GM08714 (cell line): Measurements from ENCODE around the gene PSEN1.

Source experiments
- H3K4me3 ChIP-seq: fragments of 200-500 bp; sonication (Bioruptor generic); 2 replicates; pipeline ENCODE4 v1.5.1; 2014; ENCODE audit warnings: mild to moderate bottlenecking, low read length, inconsistent platforms
- ZNF274 ChIP-seq: IDR thresholded peaks from 2 replicates; pipeline ENCODE4 v1.6.1; 2012; ENCODE audit warnings: mild to moderate bottlenecking, low read depth, low read length

Gene PSEN1

DNA sequence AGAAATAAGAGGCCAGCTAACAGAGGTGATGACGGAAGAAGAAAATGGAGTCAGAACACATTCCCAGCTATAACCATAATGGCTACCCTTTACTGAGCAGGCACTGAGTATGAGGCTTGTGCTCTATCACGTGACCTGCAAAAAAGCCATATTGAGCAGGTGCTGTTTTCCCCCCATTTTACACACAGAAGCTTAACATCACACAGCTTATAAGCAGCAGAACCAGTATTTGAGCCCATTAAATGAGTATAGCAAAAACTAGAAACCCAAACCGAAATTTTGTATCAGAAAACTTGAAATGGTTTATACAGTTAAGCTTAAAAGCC, 129.4 kb downstream of the PSEN1 start:
- TF ChIP-seq ZNF274, result no peak
- no peak overlapping the region for H3K4me3 ChIP-seq

DNA sequence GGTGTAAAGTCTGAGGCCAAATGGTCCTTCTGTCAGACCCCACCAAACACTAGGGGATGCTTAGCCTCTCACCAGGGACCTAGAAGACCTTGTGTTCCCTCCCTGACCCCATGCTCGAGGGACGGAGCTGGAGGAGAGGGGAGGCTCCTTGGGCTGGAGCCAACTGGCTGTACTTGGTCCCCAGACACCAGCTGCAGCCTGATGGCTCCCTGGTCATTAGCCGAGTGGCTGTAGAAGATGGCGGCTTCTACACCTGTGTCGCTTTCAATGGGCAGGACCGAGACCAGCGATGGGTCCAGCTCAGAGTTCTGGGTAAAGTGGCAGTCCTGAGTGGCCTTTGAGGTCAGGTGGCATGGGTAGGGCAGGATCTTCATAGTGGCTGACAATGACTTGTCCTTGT, 130.0 kb downstream of the PSEN1 start:
- no peak for TF ChIP-seq ZNF274
- no peak overlapping the region for H3K4me3 ChIP-seq

DNA sequence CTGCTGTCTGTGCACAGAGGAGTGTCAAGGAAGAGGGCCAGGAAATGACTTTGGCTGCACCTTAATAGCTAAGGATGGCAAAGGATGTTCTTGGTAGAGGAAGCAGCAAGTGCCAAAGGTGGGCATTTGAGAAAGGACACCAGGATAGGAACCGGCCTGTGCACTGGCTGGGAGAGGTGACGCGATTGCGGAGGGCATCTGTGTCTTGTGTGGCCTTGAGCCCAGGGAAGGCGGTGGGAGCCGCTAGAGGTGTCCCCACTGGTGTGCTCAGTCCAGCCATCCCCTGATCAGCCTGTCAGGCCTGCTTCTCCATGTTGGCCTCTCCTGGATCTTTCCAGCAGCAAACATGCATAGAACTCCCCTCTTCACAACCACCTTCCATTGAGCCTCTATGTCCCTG, 131.2 kb downstream of the PSEN1 start:
- no peak overlapping the region for H3K4me3 ChIP-seq
- TF ChIP-seq ZNF274, result no peak

DNA sequence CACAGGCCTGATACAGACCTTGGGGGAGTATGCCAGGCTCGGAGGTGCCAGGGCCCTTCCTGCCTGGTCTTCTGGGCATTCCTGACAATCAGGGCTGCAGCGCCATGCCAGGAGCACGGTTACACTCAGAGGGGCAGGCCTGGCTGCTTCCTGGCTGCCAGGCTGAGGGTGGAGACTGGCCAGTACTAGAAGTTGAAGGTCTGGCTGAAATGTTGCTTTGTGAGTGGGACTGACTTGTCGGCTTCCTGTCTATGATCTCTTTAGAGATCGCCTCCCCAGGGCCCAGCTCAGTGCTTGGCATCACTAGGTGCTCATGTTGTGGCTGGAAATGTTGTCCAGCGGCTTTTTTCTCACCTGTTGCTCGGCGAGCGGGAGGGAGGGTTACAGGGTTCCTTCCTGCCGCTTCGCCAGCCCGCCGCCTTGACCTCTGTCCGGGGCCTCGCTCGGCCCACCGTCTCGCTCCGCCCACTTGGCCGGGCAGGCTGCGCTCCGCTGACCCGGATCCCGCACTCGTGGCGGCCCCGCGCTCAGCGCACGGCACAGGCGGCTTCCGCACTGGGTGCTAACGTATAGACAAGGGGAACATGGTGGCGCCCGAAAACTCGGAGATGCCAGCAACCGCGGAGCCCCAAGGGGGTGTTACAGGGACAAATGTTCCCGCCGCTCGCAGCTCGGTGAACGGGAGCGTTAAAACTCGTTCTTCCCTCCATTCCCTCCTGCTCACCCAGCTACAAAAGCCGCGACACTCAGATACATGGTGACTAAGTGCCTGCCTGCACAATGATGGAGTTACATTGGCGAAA, 133.6 kb downstream of the PSEN1 start:
- H3K4me3 ChIP-seq, result no peak overlapping the region; the same call in 1 of the 2 replicates
- TF ChIP-seq ZNF274, result no peak

DNA sequence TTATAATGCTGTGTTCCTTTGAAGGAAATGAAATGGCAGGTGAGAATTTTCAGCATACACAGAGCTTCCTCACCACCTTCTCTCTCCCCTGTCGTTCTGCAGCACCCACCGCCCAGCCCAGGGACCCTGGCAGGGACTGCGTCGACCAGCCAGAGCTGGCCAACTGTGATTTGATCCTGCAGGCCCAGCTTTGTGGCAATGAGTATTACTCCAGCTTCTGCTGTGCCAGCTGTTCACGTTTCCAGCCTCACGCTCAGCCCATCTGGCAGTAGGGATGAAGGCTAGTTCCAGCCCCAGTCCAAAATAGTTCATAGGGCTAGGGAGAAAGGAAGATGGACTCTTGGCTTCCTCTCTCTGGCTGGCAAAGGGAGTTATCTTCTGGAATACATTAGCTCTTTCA, 136.1 kb downstream of the PSEN1 start:
- no peak overlapping the region for H3K4me3 ChIP-seq
- TF ChIP-seq ZNF274, result no peak
